HUES64 (cell line): ENCODE results near the gene MUC22. TPM values are rescaled to one million over a fixed set of nuclear protein-coding genes. Genes with fewer than 3 reads are reported as not detected.
"Not testable (repeated sequence)": the region's sequence is repeated elsewhere in the genome, so short reads cannot be mapped to it uniquely, and the experiment has no call there.

Source experiments
- H3K27ac ChIP-seq: 2 replicates; pipeline ENCODE4 v1.7.0; 2013; ENCODE audit warnings: low read depth, low read length, inconsistent platforms
- H3K27me3 ChIP-seq: 2 replicates; pipeline ENCODE4 v1.6.1; 2013; ENCODE audit warnings: mild to moderate bottlenecking, low read length; ENCODE audit not compliant: insufficient read depth
- H3K36me3 ChIP-seq: 2 replicates; pipeline ENCODE4 v1.6.1; 2013; ENCODE audit warnings: mild to moderate bottlenecking, low read length; ENCODE audit not compliant: insufficient read depth
- H3K4me1 ChIP-seq: 2 replicates; pipeline ENCODE4 v1.6.1; 2013; ENCODE audit warnings: mild to moderate bottlenecking, low read length, moderate library complexity; ENCODE audit not compliant: insufficient read depth
- H3K4me3 ChIP-seq: 2 replicates; pipeline ENCODE4 v1.5.1; 2013; ENCODE audit warnings: mild to moderate bottlenecking, low read length, moderate library complexity
- H3K9ac ChIP-seq: 2 replicates; pipeline ENCODE4 v1.6.1; 2013; ENCODE audit warnings: mild to moderate bottlenecking, low read depth, low read length
- H3K9me3 ChIP-seq: 2 replicates; pipeline ENCODE4 v1.6.1; 2013; ENCODE audit warnings: low read depth, low read length; ENCODE audit not compliant: insufficient read depth
- WGBS: fragments of 150-250, 120-280 bp; methylation state at CpG from one replicate; pipeline ENCODE4 v1.1.7; 2013; ENCODE audit warnings: missing lambda C conversion rate; 5-methylcytosine and 5-hydroxymethylcytosine counted together
- polyA plus RNA-seq, 2 experiments: library from polyadenylated mRNA; stranded (reverse); fragments of 50-300 nt; gene quantifications; one replicate each; pipeline ENCODE4 v1.2.3, GENCODE V29; 2013

Gene MUC22
- not detected for polyA plus RNA-seq (2013, experiment 1 of 2)
- not detected for polyA plus RNA-seq (2013, experiment 2 of 2)

DNA sequence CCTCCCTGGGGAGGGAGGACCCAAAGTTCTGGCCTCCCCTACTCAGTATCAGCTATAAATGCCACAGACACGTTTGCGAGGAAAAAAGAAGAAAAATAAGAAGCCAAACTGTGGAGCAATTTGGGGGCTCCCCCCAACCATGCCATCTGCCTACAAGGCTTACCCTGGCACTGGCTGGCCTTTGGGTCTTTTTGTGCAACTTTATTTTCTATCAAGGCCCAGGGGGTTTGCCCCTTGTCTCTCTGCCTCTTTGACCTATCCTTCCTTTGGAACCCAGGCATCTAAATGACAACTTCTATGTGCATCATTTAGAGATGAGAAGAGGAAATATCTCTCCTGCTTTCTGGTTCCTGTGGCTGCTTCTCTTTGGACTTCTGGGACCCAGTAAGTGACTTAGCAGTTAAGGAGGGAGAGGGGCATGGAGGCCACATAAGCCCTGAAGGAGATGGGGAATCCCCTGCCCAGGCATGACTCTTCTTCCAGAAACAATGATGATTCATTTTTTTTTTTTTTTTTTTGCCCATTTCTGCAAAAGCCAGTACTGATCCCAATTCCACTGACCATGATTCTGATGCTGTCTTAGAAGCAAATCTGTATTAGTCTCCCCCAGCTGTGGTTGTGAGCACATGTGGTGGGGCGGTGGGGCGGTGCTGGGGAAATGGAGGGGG lies at the start of gene MUC22:
Gene MUC22, plus strand, starts transcription at position 82 of the 668 bp plus-strand sequence. Its CDS starts 233 bp downstream, at position 315.
- H3K4me3 ChIP-seq = no peak within 1 kb of the TSS
- no peak within 1 kb of the TSS for H3K9ac ChIP-seq
- WGBS = 90% methylated on average over 4 of the region's 4 CpGs
- no peaks in the 10 kb centered on the region for H3K9me3 ChIP-seq
- H3K36me3 ChIP-seq = no peaks in the 10 kb centered on the region
- H3K4me1 ChIP-seq = no peaks in the 10 kb centered on the region
- H3K27ac ChIP-seq = no peak within 1 kb of the TSS
- H3K27me3 ChIP-seq = no peaks in the 10 kb centered on the region

DNA sequence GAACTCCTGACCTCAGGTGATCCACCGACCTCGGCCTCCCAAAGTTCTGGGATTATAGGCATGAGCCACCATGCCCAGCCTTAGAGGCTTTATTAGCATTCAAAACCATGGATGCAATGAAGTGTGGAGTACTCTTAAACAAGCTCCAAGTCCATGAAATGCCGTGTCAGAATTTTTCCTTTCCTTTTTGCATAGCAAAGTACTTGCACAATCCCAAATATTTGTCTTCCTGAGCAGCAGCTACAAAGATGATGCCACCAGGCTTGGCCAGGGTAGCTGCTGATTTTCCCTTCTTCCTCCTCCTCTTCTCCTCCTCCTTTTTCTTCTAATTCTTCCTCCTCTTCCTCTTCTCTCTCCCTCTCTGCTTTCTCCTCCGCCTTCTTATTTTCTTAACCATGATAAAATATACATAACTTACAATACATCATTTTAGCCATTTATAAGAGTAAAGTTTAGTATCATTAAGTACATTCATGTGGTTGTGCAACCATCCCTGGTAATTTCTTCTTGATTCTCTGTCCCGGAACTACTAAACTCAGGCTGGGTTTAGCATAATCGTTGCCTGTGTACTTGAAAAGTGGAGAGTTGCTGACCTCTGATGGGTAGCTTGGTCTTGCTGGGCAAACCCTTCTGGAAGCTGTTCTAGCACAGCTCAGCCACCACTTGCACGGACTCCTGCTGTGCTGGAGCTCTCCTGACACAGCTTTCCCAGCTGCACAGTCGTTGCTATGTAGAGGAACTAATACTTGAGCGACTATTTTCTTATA lies 49.2 kb upstream of the MUC22 start:
- peaks cover 12% of the 10 kb centered on the region for H3K27me3 ChIP-seq
- no peak overlapping the region for H3K4me3 ChIP-seq
- no peak overlapping the region for H3K9ac ChIP-seq
- no peaks in the 10 kb centered on the region for H3K9me3 ChIP-seq
- no peaks in the 10 kb centered on the region for H3K36me3 ChIP-seq
- peaks cover 3% of the 10 kb centered on the region; the same call in 1 of the 2 replicates for H3K4me1 ChIP-seq
- WGBS = 93% methylated on average over 8 of the region's 9 CpGs
- H3K27ac ChIP-seq = no peak overlapping the region

DNA sequence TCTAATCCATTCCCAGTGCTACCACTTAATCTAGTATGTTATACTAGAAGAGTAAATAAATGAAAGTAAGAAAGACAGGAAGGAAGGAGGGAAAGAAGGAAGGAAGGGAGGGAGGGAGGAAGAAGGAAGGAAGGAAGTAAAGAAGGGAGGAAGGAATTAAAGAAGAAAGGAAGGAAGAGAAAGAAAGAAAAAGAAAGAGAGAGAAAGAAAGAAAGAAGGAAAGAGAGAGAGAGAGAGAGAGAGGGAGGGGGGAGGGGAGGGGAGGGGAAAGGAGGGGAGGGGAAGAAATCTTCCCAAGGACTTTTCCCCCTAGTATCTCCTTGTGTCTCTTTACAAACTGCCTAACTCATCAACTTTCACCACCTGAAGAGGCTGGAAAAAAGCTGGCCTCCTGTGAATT lies 47.6 kb upstream of the MUC22 start:
- no peak overlapping the region for H3K4me3 ChIP-seq
- no peak overlapping the region for H3K9ac ChIP-seq
- no peaks in the 10 kb centered on the region for H3K27me3 ChIP-seq
- H3K4me1 ChIP-seq = no peaks in the 10 kb centered on the region; the same call in 1 of the 2 replicates
- no peak overlapping the region for H3K27ac ChIP-seq
- no peaks in the 10 kb centered on the region for H3K36me3 ChIP-seq
- no peaks in the 10 kb centered on the region for H3K9me3 ChIP-seq

DNA sequence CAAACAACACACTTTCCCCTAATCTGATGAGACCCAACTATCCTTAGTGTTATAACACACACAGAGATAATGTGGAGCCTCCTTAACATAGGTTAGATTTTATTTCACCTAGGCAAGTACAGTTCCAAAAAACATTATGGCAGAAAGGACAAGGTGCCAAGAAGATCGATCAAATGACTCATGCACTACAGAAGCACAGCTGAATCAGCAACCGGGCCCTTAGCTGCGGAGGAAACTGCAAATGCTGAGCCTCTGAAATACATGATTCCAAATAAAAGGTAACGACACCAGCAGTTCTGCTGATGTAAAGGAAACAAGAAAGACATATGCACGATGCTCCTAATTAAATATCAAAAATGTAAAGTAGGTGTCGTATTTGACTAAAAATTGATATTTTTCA lies 46.6 kb upstream of the MUC22 start:
- no peak overlapping the region for H3K27ac ChIP-seq
- no peak overlapping the region for H3K4me3 ChIP-seq
- H3K36me3 ChIP-seq = no peaks in the 10 kb centered on the region
- H3K9ac ChIP-seq = no peak overlapping the region
- 94% methylated on average over 6 of the region's 6 CpGs for WGBS
- no peaks in the 10 kb centered on the region for H3K9me3 ChIP-seq
- no peaks in the 10 kb centered on the region for H3K27me3 ChIP-seq
- no peaks in the 10 kb centered on the region for H3K4me1 ChIP-seq

DNA sequence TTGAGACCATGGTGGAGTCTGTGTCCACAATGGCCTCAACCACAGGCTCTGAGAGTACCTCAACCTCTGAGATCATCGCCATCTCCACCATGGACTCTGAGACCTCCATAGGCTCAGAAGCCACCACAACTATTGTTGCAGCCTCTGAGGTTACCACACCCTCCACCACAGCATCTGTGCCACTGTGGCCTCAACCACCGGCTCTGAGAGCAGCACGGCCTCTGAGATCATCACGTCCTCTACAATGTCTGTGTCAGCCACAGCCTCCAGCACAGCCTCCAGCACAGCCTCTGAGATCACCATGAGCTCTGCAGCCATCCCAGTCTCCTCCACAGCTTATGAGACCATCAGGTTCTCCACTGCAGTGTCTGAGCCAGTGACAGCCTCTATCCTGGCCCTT lies 46.2 kb upstream of the MUC22 start:
- H3K27ac ChIP-seq = no peak overlapping the region
- H3K4me1 ChIP-seq = no peaks in the 10 kb centered on the region
- no peak overlapping the region for H3K9ac ChIP-seq
- WGBS = 92% methylated on average over 4 of the region's 4 CpGs
- no peaks in the 10 kb centered on the region for H3K36me3 ChIP-seq
- no peaks in the 10 kb centered on the region for H3K9me3 ChIP-seq
- no peak overlapping the region for H3K4me3 ChIP-seq
- no peaks in the 10 kb centered on the region for H3K27me3 ChIP-seq

DNA sequence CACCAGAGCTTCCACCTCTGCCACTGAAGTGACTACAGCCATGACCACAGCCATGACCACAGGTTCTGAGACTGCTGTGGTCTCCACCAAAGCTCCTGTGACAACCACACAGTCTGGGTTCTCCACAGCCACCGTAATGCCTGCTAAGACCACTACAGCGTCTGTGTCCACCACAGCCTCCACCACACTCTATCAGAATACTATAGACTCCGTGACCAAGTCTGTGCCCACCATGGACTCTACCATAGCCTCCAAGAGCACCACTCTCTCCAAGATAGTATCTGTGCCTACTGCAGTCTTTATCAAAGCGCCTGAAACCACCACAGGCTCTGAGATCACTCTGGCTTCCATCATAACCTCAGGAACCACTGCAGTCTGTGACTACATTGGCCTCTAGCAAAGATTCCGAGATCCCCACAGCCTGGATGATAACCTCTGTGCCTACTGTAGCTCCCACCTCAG lies 45.1 kb upstream of the MUC22 start:
- WGBS = 91% methylated on average over 5 of the region's 5 CpGs
- H3K27me3 ChIP-seq = no peaks in the 10 kb centered on the region
- H3K9ac ChIP-seq = no peak overlapping the region
- H3K4me1 ChIP-seq = no peaks in the 10 kb centered on the region
- H3K36me3 ChIP-seq = no peaks in the 10 kb centered on the region
- H3K27ac ChIP-seq = no peak overlapping the region
- no peak overlapping the region for H3K4me3 ChIP-seq
- no peaks in the 10 kb centered on the region for H3K9me3 ChIP-seq

DNA sequence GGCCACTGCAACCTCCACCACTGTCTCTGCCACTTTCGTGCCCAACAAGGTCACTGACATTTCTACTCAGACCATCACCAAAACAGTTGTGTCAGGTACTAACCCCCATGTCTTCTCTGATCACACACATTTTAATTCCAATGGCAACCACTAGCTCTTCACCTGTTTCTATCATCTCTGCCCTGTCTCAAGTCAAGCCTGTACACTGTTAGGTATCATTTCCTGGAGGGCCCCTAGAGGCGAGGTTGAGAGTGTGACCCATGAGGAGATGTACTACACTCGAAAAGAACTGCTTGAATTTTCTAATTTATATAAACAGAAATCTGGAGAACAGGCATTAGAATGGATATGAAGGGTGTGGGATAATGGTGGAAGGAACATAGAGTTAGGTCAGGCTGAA lies 44.1 kb upstream of the MUC22 start:
- 89% methylated on average over 3 of the region's 3 CpGs for WGBS
- H3K9ac ChIP-seq = no peak overlapping the region

DNA sequence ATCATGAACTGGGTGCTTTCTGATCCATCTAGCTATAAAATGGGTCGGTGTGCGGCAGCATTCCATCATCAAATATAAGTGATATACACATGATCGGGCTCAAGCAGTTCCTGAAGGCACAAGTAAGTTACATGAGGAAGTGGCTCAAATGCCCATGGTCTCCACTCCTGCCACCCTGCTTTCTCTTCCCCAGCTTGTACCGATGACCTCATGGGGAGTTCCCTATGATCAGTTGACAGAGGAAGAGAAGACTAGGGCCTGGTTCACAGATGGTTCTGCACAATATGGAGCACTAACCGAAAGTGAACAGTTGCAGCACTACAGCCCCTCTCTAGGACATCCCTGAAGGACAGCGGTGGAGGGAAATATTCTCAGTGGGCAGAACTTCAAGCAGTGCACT lies 41.1 kb upstream of the MUC22 start:
- H3K27ac ChIP-seq, H3K27me3 ChIP-seq, H3K4me3 ChIP-seq, H3K4me1 ChIP-seq, H3K36me3 ChIP-seq, H3K9me3 ChIP-seq, H3K9ac ChIP-seq: not testable (repeated sequence)
- WGBS = 97% methylated on average over 6 of the region's 6 CpGs

More for the DNA sequence above, 44.1 kb upstream of the MUC22 start:
- Histone ChIP-seq H3K27me3 (no peaks in the 10 kb centered on the region), H3K27ac (no peak overlapping the region), H3K36me3 (no peaks in the 10 kb centered on the region), H3K4me3 (no peak overlapping the region), H3K4me1 (no peaks in the 10 kb centered on the region), H3K9me3 (no peaks in the 10 kb centered on the region)

DNA sequence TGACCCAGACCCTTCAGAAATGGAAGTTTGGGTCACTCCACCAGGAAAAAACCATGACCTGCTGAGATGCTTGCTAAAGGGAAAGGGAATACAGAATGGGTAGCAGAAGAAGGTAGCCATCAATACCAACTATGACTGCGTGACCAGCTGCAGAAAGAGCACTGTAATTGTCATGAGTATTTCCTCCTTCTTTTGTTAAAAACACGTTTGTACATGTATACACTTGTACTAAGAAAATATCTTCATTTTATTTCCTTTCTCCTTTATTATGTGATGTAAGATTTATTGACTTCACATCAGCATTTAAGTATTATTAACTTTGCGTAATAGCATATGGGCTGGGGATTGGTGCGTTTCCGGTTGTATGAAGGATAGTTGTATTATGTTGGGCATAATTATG lies 39.3 kb upstream of the MUC22 start:
- Histone ChIP-seq H3K27me3 (no peaks in the 10 kb centered on the region), H3K4me3 (no peak overlapping the region)

DNA sequence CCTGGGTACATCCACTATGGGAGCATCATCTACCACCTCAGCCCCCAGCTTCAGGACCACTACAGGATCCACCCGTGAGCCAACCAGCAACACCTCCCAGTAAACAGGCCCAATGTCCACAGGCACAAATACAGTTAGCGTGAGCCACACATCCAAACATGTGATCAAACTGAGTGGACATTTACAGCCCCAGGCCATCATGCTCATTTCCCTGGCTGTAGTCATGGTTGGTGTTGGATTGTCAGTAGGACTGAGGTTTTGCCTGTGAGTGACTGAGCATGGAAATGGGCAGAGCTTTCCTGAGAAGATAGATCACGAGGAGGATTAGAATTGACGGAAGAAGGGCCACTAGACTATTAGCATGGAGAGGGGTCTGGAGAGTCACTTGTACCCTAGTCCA lies 37.5 kb upstream of the MUC22 start:
- H3K9me3 ChIP-seq = no peaks in the 10 kb centered on the region
- H3K9ac ChIP-seq = no peak overlapping the region
- H3K4me1 ChIP-seq = no peaks in the 10 kb centered on the region
- H3K36me3 ChIP-seq = no peaks in the 10 kb centered on the region
- H3K27ac ChIP-seq = no peak overlapping the region
- H3K27me3 ChIP-seq = no peaks in the 10 kb centered on the region
- 94% methylated on average over 4 of the region's 4 CpGs for WGBS
- no peak overlapping the region for H3K4me3 ChIP-seq

More for the DNA sequence above, 39.3 kb upstream of the MUC22 start:
- over 99% methylated on average over 4 of the region's 5 CpGs for WGBS
- no peaks in the 10 kb centered on the region for H3K9me3 ChIP-seq
- H3K36me3 ChIP-seq = no peaks in the 10 kb centered on the region
- no peaks in the 10 kb centered on the region for H3K4me1 ChIP-seq
- no peak overlapping the region for H3K27ac ChIP-seq
- H3K9ac ChIP-seq = no peak overlapping the region

DNA sequence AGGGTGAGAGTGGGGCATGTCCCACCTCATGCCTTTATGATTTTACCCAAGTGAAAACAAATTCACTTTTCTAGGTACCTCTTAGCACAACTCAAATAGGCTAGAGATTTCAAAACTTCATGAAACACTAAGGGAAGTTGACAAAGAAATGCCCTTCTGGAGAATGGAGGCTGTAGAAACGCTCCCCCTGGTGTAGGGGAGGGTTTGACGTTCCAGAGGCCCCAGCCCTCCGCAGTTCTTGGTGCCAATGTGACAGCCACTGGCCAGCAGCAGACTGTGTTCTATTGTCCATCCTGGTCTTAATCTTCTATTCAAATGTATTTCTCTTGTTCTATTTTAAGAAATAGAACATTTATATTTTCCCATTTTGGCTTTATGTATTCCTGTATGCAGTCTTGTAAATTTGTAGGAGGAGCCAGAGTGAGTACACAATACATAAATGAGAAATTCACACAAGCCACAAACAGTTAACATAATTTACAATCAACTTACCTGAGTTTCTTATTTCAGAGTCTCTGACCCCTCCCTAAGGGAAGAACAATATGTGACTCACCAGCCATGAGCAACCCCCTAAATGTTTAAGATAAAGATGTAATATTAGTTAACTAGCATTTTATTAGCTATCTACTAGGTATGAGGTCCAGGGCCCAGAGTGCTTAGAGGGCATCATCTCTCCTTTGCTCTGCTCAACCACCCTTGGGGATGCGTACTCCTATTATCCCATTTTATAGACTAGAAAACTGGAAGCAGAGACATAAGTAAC lies 35.6 kb upstream of the MUC22 start:
- no peaks in the 10 kb centered on the region for H3K4me1 ChIP-seq
- H3K27ac ChIP-seq = no peak overlapping the region
- no peaks in the 10 kb centered on the region for H3K27me3 ChIP-seq
- 80% methylated on average over 4 of the region's 4 CpGs for WGBS
- no peak overlapping the region for H3K9ac ChIP-seq
- no peaks in the 10 kb centered on the region for H3K9me3 ChIP-seq
- H3K36me3 ChIP-seq = no peaks in the 10 kb centered on the region
- no peak overlapping the region for H3K4me3 ChIP-seq
